DMS79 treated with DMSO at 0.1 percent for 48 hours (cell line): ENCODE data around the gene TMTC1.

Source experiments
- DNase-seq: peaks from one replicate; lab custom pipeline; 2025; lab: John Stamatoyannopoulos, UW

The TMTC1 gene

DNA sequence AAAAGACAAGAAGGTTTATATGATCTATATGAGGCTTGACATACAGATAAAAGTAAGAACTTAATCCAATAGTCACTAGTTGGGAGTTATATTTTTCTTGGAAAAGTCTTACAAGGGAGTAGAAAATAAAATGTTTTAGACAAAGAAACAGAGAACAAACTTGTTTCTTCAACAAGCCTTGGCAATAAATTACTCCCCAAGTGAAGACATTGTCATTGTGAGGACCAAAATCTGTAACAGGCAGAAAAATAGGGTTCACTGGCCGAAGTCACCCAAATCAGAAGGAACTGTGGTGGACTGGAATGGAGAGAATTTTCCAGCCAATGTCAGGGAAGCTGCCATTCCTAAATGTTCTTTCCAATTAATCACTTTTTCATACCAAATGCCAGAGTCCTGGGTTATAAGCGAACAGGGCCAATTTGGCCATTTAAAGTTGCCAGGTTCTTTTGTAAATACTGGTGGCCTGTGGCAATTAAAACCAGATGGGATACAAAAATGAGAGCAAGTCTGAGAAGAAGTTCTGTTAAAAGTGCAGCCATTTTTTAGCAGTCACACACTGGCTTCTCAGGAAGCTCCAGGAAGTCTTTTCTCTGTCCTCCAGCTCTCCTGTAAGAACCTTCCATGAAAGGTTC lies 168.9 kb downstream of the TMTC1 start:
- DNase-seq, result no peak

DNA sequence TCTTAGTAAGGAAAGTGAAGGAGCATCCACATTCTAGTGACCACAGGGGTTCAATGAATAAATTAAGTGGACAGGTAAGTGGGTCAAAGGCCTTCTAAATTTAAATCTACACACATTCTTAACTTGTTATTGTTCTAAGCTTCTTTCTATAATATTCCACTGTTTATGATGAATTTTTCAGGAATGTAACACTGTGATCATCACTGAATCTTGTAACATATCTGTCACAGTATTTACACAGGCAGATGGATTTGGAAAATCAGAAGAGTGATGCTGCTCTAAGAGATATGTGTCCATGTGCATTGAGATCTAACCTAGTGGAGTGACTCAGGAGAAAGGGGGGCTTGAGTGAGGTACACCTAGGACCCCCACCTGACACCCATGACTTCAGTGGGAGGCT lies 170.8 kb downstream of the TMTC1 start:
- no peak for DNase-seq

DNA sequence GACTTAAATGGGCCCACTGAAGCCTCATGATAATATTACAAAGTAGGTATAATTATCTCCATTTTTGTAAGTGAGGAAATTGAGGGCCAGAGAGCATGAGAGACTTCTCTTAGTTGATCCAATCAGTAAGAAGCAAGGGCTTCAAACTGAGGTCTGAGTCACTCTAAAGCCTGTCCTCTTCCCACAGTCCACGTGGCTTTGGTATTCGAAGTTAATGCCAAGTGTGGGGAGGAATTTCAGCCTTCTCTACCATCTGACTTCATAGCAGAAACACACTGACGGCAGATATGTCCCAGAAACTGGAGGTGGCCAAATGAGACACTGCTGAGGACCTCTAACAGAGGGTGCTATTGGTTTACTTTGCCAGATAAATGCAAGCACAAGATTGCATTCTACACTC lies 171.8 kb downstream of the TMTC1 start:
- DNase-seq, result no peak

DNA sequence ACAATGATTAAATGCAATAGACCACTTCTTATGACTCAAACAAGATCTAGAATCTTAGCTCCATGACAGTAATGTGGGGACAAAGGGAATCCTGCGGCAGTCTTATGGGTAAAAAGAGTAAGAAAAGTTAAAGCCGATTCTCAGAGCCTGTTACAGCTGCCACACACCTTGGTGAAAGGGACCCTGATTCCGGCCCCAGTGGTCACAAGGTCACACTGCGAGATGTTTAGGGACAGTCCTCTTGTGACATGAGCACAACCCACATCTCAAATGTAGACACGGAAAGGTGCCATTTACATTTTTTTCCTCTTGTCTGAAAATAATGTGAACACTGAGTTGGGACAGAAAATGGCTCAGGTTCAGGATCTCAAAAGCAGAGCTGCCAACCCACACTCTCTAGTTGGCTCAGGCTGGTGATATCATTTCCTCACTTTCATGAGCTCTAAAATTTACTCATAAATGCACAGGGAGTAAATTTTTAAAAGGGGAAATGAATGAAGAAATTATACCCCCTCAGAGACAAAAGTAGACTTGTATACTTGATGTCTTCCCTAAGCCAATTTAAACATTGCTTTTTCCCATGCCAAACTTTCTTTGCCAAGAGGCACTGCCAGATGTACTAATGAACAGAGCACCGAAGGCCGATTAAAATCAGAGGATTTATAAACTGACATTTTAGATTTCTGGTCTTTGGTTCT lies 173.1 kb downstream of the TMTC1 start:
- DNase-seq, result no peak

DNA sequence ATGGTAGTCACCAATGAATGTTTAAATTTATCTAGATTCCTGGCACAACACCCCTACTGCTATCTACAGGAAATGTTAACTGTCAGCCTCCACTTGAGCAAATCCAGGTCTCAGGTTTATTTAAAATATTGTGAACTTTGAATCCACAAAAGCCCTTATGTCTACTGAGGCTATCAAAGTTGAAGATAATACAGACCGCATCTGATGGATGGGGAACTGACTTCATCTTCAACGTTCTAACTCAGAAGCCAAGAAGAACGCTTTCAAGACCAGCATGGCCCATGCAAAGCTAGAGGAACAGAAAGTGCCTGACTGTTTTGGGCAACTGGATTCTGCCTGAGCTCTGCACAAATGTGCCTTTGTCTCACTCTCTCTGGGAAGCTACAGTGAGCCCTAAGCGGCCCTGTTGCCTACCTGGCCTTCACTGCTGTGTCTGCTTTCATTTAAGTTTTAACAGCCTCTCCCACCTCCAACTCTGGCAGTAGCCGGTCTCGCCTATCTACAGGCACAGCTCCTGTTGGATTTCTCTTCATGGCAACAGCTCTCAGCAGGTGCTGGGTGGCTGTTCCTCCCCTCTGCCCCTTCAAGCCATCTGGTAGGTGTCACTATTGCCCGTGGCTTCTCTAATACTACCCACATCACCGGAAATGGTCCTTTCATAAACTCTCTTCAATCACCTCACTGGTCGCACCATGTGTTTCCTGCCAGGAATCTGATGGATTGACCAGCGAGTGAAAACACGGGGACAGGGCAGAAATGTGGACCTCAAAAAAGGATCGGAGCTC lies 174.1 kb downstream of the TMTC1 start:
- no peak for DNase-seq

DNA sequence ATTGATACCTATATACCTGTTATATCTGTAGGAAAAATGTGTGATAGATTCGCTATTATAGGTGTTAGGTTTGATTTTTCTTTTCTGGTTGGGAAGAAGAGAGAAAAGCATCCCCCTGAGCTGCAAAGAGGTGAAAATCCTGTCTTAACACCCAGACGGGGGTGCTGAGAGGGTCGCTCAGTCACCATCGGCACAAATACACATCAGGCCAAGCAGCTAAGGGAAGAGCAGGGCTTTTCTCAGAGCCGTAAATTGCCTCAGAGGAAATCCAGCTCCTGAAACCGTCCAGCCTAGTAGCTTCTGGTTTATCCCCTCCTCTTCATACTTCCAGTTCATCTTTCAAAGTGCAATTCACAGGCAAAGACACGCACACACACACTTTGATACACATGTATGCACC lies 175.2 kb downstream of the TMTC1 start:
- DNase-seq, result no peak

DNA sequence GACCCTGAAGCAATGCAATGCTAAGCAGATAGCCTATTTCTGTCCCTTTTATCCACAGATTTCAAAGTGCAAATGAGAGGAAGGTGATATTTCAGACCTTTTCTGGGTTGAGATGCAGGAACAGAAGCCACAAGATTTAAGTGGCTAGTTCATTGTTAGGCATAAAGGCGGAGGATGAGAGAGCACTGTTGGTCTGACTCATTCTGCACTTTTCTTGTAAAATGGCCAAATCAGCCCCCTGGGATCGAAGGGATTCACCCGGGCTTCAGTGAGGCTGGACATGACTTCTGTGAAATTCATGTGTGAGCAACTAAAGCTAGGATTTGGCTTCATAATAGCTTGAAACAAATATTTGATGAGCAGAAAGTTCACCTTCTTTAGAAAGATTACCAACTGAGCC lies 184.4 kb downstream of the TMTC1 start:
- DNase-seq, result no peak

DNA sequence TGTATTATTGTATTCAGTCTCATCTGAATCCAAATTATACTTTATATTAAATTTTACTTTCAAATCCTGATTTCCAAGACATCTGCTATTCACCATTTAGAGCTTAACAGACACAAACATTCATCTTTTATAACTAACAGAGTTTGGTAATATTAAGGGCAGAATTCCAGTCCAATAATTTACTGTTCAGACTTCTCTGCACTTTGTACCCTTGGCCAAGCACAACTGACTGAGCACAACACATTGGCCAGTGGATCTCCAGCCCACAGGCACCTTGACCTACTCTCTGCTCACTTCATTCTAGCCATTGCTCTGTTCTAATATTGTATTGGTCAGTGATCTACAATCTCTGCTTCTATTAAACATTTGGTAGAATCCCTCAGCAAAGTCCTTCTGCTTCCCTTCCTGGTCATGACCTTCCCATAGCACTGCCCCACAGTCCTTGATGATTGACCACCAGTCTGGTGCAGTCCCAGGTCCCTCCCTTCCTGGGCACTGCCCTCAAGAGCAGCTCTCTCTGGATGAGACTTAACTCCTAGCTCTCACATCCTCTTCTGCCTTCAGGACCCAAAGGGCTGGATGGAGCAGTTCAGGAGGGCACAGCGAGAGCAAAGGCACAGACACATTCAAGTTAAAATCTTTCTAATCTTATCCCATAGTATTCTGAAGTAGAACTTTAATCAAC lies 188.5 kb downstream of the TMTC1 start:
- no peak for DNase-seq

DNA sequence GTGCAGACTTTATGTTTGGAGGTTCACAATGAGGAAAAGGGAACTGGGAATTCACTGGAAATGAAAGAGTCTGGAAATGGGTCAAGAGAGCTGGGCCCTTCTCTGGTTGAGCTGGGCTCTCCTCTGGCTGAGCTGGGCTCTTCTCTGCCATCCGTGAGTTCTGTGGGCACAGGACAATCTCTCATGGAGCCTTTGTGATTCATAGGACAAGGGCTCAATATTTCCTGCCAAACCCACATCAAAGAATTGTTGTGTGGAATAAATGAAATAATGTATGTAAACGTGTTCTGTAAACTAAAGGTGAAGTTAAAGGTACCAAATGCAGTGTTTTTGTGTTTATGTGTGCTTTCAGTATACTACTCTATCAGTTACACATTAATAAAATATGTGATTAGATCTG lies 190.7 kb downstream of the TMTC1 start:
- DNase-seq, result no peak

DNA sequence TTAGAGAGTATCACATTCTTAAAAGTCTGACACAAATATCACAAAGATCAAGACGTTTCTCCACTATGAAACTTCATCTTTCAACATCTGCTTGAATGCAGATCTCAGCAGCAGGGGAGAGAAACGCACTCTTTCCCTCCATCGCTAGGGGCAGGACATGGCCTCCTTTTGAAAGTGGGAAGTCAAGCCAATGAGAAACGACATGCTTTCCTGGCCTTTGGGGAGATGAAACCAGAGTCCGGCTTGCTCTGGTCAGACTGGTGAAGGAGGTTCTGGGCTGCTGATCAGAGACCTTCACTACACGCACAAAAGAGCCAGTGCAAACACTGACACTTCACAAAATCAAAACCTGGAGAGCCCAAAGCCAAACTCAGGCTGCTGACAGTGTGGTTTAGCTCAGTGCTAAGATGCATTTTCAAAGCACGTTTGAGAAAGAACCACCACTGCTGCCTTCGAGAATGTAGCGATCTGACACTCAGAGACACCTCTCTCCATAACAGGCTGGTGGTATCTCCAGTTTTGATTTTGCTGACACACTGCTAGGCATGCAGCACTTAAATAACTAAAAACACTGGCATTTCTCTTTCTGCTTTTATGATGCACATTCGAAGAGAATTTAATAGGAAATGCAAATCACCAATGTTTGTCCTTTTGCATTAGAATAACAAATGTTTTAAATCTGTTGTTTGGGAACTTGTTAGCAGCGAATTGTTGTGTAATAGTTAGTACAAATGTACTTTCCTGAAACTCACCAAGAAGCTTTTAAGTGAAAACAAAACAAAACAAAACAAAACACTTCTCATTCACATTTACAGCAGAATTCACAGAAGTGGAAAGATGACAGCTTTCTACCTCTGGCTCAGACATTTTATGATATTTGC lies 192.4 kb downstream of the TMTC1 start:
- no peak for DNase-seq

DNA sequence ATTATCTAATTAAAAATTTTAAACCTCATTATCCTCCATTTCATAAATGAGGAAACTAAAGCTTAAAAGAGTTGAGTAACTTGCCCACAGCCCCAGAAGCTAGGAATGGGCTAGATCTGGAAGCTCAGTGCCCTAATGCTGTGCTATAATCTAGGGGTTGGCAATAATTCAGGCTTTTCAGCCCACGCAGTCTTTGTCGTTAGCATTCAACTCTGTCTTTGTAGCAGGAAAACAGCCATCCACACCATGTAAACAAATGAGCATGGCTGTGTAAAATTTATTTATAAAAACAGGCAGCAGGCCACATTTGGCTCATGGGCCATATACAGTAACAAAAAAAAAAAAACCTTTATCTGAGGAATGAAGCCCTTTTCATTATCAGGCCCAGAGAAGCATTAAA lies 193.9 kb downstream of the TMTC1 start:
- DNase-seq, result no peak

DNA sequence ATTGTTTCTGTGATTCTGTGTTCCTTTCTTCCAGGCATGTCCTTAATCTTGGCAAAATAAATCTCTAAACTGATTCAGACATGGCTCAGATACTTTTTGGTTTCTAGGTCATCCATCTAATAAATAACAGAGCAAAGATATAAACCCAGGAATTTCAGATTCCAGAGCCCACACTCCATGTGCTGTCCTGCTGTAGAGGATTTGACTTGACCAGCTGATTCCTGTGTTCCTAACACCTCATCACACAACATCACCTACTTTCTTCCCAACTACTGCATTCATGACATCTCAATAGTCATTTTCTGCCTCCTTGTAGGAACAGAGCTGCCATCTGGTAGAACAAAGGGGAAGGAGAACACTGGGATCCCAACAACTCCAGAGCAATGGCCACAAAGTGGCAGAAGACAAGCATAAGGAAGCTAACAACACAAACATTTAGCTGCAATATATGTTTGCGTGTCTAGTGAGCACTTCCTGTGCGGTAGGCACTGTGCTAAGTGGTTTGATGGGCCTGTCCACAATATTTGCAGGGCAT lies 194.4 kb downstream of the TMTC1 start:
- DNase-seq, result no peak

DNA sequence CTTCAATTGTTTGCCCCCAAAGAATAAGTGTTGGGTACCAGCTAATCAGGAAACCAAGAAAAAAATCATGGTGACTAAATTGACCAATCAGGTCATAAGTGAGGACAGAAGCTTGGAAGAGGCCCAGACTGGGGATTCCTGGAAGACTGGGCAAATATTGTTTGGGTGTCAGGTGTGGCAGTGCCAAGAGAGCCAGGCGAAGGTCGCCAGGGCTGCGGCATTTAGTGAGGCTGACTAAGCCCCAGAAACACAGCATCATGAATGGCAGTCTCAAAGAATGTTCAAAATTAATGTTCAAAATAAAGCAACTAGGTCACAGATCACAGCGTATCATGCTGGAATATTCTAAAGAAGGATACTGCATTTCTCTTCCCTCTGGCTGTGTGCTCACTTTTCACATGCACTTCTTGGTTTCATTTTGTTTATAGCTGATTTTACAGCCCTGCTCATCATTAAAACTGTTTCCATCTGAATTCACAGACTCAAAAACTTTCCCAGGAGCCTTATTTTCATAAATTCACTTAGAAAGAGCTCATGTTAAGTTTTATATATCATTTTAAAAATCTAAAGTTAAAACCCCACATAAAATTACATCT lies 201.0 kb downstream of the TMTC1 start:
- DNase-seq, result no peak

DNA sequence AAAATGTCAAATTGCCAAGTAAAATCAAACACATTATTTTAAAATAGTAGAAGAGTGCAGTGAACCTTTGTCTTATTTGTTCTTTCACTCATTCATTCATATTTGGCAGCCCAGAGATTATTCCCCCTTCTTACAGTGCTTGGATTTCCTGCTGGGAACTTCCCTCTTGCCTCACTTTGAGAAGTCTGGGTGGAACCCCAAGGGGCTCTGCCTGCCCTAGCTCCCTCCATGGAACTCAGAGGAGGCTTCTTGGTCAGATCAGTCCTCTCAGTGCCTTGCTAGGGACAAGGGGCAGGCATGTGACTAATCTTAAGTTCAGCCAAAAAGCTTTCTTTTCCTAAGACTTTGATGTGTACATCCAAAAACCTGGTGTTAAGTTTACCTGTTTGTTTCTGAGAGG lies 201.6 kb downstream of the TMTC1 start:
- no peak for DNase-seq

DNA sequence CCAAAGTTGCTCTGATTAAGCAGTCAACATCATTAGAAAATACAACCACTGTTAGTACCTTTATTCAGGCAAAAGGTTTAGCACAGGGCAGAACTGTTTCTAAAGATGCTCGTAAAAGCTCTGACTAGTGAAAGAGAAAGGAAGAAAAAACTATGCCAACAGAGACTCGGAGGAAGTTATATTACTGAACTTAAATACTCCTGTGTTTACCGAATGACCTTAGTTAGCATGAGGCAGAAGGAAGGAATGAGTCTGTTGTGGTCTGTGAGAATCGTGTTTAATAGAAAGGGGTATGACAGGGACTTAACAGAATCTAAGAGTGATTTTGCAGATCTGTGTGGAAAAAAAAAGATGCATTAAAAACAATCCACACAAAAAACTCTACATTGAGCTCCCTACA lies 202.1 kb downstream of the TMTC1 start:
- DNase-seq, result no peak

DNA sequence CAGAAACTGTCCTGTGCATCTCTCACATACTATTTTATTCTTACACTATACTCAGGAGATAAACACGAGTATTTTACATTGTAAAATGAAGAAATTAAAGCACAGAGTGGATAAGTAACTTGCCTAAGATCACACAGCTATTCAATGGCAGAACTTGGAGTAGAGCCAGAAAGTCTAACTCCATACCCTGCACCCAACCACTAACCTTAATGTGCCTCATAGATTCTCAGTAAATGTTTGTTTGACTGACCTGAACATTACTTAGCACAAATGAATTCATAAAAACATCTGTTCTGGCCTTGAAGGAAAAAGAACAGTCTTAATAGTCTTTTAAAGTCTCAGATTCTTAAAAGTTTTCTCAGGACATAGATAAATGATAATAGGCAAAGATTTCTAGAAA lies 202.8 kb downstream of the TMTC1 start:
- DNase-seq, result no peak

DNA sequence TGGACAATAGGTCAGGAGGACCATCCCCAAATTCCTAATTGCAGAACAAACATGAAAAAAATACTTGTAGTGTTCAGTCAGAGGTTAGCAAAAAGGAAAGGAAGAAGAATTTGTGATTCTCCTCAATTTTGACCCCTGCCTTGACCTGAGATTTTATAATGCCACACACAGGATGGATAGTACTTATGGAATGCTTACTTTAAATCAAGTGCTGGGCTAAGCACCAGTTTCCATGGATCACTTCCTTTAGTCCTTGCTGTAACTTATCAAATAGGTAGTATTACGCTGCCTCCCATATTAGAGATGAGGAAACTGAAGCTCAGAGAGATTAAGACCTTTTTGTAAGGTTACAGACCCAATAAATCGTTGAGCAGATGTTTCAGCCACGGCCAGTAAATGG lies 205.0 kb downstream of the TMTC1 start:
- DNase-seq, result no peak

DNA sequence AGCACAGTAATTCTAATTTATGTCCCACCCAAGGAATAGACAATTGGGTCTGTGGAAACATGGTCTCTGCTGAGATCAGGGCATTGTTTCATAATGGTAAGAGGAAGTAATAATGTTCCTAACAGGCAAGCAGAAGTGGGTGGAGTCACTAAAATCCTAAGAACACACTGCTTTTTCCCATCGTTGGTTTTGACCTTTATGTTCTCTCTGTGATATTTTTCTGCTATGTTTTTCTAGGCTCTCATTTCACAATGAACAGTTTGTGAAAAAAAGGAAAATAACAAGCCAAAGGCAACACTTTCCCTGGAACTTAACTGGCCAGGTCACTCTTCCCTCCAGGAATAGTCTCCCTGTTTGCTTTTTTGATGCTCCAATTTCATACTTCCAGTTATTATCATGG lies 205.7 kb downstream of the TMTC1 start:
- DNase-seq, result no peak

DNA sequence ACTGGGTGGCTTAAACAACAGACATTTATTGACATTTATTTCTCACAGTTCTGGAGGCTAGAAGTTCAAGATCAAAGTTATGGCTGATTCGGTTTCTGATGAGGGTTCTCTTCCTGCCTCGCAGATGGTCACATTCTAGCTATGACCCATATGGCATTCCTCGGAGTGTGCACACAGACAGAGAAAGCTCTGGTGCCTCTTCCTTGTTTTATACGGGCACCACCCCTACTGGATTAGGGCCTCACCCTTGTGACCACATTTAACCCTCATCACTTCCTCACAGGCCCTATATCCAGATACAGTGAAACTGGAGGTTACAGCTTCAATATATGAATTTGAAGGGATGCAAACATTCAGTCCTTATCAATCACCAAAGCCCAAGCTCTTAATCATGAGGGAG lies 209.2 kb downstream of the TMTC1 start:
- no peak for DNase-seq

DNA sequence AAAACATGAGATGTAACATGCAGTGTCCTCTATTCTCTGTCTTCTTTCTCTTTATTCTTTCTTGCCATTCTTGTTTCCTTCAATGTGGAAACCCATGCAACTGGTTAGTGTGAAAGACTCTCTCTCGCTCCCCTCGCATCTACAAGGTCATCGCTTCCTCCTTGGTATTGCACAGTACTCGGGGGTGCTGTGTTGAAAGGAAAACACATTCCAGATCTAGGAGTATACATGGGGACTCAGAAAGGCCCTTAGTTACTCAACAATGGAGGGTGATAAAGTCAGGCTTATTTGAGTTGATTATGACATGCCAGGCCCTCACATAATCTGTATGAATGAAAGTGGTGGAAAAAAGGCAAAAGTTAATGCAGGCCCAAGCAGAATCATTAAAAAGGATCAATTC lies 210.8 kb downstream of the TMTC1 start:
- no peak for DNase-seq

DNA sequence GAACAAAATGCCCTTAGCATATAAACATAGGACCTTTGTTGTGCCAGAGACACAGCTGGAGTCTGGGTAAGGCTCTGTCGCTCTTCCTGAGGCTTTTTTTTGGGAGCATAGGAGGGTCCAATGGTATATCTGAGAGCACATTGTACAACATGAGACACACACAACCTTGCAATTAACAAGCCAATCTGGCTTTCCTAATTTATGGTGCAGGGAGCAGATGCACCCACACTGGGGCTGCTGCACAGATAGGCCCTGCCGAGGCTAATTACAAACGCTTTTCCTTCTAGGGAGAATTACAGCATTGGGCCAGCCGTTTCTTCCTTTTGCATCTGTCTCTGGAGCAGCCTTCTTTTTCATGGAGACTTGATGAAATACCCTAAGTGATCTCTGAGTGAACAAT lies 211.3 kb downstream of the TMTC1 start:
- DNase-seq, result no peak
